ENCODE results near the gene QSOX1.

Gene QSOX1

GRCh38 chr1:180177931-180178330, 23.3 kb downstream of the QSOX1 start:
- TF ChIP-seq, protein P1, sequence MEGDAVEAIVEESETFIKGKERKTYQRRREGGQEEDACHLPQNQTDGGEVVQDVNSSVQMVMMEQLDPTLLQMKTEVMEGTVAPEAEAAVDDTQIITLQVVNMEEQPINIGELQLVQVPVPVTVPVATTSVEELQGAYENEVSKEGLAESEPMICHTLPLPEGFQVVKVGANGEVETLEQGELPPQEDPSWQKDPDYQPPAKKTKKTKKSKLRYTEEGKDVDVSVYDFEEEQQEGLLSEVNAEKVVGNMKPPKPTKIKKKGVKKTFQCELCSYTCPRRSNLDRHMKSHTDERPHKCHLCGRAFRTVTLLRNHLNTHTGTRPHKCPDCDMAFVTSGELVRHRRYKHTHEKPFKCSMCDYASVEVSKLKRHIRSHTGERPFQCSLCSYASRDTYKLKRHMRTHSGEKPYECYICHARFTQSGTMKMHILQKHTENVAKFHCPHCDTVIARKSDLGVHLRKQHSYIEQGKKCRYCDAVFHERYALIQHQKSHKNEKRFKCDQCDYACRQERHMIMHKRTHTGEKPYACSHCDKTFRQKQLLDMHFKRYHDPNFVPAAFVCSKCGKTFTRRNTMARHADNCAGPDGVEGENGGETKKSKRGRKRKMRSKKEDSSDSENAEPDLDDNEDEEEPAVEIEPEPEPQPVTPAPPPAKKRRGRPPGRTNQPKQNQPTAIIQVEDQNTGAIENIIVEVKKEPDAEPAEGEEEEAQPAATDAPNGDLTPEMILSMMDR (conservative IDR thresholded peaks at IDR 0.05; ENCODE audit: low read length), result no peak
- H3K4me3 ChIP-seq (ENCODE audit: low read length), result no peak overlapping the region
- DNase-seq (ENCODE audit: low read depth), result no peak

- peak; percentile 48 for DNase-seq (ENCODE audit: low read depth)
- H3K4me3 ChIP-seq (ENCODE audit: low read length), result no peak overlapping the region
- TF ChIP-seq, protein P1 (conservative IDR thresholded peaks at IDR 0.05; ENCODE audit: low read length), result peak; percentile 98
These were observed 24.0 kb downstream of the QSOX1 start for GRCh38 chr1:180178511-180179161.

DNA sequence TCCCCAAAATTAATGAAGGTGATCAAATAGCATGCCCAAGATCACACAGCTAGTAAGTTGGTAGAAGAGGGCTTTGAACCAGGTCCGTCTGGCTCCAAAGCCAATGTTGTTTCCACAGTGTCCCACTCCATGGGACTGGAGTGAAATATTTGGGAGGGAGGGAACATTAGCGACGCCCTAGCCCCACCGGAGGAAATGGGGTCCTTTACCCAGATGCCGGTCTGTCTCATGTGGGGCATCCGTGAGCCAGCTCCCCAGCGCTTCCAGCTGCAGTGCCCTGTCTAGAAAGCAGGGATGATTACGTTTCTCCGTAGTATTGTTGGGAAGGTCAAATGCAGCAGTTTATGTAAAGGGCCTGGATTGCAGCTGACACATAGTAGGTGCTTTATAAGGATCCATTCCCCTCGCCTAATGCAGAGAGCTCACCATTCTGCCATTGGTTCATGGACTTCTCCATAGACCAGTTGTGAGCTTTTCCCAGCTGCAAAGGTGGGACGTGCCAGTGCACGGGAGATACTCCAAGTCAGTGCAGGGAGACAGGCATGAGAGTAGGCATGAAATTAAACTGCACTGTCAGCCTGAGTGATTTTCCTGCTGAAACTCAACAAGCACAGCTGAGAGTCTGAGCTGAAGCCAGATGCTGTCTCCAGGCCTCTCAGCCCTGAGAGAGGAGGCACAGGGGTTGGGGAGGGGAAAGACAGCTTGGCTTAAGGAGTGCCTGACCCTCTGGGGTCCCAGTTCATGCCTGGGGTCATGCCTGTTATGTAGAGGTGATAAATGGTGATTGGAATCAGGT, 24.7 kb downstream of the QSOX1 start:
- TF ChIP-seq, protein P1 (conservative IDR thresholded peaks at IDR 0.05; ENCODE audit: low read length), result no peak
- DNase-seq (ENCODE audit: low read depth), result no peak
- no peak overlapping the region for H3K4me3 ChIP-seq (ENCODE audit: low read length)

DNA sequence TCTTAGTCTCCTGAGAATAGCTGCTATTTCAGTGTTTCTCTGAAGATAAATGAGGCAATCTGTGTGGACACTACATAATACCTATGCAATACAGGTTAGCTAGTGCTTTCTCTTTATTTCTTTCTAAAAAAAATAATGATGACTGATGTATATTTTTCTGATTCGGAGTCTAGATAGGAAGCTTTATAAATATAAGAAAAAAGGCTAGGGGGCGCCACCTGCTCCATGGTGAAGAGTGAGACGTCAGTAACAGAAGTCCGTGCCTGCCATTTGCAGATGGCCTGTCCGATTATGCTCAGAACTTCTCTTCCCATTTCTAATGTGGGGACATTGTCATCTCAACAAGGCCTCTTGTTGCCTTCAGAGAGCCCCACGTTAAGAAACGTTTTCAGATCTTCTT, 26.4 kb downstream of the QSOX1 start:
- TF ChIP-seq, protein P1 (conservative IDR thresholded peaks at IDR 0.05; ENCODE audit: low read length), result peak; percentile 25
- peak; percentile 17 for DNase-seq (ENCODE audit: low read depth)
- H3K4me3 ChIP-seq (ENCODE audit: low read length), result no peak overlapping the region

DNA sequence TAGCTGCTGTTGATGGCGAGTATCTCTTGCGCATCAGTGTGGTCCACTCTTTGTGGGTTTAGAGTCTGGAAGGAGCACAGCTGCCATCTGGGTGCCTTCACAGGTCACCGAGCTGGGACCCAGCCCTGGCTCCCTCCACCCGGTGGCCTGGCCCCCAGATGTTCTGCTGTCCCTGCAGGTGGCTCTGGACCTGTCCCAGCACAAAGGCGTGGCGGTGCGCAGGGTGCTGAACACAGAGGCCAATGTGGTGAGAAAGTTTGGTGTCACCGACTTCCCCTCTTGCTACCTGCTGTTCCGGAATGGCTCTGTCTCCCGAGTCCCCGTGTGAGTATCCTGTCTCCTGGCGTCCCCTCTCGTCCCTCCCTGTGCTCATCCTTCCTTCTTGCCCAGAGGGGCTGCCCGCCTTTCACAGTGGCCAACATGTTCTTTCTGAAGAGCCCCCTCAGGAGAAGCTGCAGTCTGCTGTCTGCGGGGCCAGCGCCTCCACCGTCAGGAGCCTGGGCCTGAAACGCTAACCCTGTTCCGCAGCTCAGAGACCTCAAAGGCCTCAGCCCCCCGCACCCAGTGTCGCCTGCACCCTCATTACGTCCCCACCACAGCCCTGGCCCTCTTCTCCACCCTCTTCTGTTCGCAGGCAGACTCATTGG, 27.4 kb downstream of the QSOX1 start:
- no peak for DNase-seq (ENCODE audit: low read depth)
- H3K4me3 ChIP-seq (ENCODE audit: low read length), result no peak overlapping the region

GRCh38 chr1:180182643-180183311, 28.1 kb downstream of the QSOX1 start:
- TF ChIP-seq, protein P1 (conservative IDR thresholded peaks at IDR 0.05; ENCODE audit: low read length), result no peak
- no peak overlapping the region for H3K4me3 ChIP-seq (ENCODE audit: low read length)
- no peak for DNase-seq (ENCODE audit: low read depth)

More for the DNA sequence above, 27.4 kb downstream of the QSOX1 start:
- TF ChIP-seq, protein P1 (conservative IDR thresholded peaks at IDR 0.05; ENCODE audit: low read length), result no peak

Data from AG10803 (cell line).